GM23338 (cell line): ENCODE measurements around the gene RBKS.

Source experiments
- CTCF ChIP-seq, 2 experiments: fragments of 200-600 bp in 1 of 2; sonication (generic) in 1 of 2; conservative IDR thresholded peaks; 2 replicates each; pipeline versions ENCODE4 v1.5.1 to v1.6.1; 2016 to 2017; ENCODE audit warnings: antibody characterized with exemption in 2 of 2, low read depth in 2 of 2, mild to moderate bottlenecking in 2 of 2, moderate library complexity in 1 of 2
- EZH2 ChIP-seq: fragments of 200-600 bp; sonication (generic); IDR thresholded peaks from one replicate; pipeline ENCODE4 v1.8.0; 2017; ENCODE audit warnings: antibody characterized with exemption, mild to moderate bottlenecking, low read depth; ENCODE audit not compliant: unreplicated experiment
- EZH2phosphoT487 ChIP-seq: fragments of 200-600 bp; sonication (generic); IDR thresholded peaks from one replicate; pipeline ENCODE4 v1.8.1; 2018; ENCODE audit warnings: antibody characterized with exemption; ENCODE audit not compliant: unreplicated experiment
- POLR2AphosphoS5 ChIP-seq: IDR thresholded peaks from 2 replicates; pipeline ENCODE4 v1.6.1; 2016; ENCODE audit warnings: antibody characterized with exemption, low read depth
- REST ChIP-seq: IDR thresholded peaks from one replicate; pipeline ENCODE4 v1.6.1; 2018; ENCODE audit warnings: antibody characterized with exemption; ENCODE audit not compliant: unreplicated experiment
- ZNF114 ChIP-seq: fragments of 250-450 bp; sonication (Bioruptor Pico); IDR thresholded peaks from 2 replicates; pipeline ENCODE4 v1.5.0; 2020; ENCODE audit warnings: mild to moderate bottlenecking, moderate library complexity
- ZNF331 ChIP-seq: fragments of 250-450 bp; sonication (Bioruptor Pico); IDR thresholded peaks from 2 replicates; pipeline ENCODE4 v1.5.0; 2020; ENCODE audit warnings: low read depth, mild to moderate bottlenecking, moderate library complexity

DNA sequence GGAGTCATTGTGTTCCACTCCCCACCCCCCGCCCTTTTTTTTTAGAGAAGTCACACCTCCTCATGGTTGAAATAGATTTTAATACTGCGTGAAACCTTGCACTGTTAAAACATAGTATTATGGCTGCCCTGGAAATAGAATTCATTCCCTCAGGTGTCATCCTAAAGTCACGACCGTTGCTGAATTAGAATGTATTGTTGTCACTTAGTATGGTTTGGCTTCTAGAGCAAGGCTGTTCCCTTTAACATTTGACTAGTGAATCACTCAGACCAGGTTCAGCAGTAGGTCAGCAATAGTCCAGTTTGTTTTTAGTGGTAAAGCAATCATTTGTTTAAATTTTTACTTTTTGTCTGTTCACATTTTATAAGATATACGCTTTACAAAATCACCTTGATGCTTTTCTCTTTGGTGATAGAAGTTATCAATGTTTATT is 1.5 kb upstream of the RBKS start:
- TF ChIP-seq POLR2AphosphoS5 (no peak), ZNF114 (CRISPR knock-in tag) (no peak), EZH2phosphoT487 (no peak), CTCF (conservative IDR thresholded peaks at IDR 0.05; ENCODE audit: low read depth in 2 of 2) (no peak), EZH2 (no peak), REST (no peak), ZNF331 (no peak)
